GM18508 (cell line): ENCODE measurements around the gene ZNF521.

Source experiments
- ATAC-seq: cut with Tn5 transposase; IDR thresholded peaks from one replicate; pipeline ENCODE4 v1.9.1; 2021; ENCODE audit warnings: moderate number of reproducible peaks; ENCODE audit not compliant: insufficient read depth, unreplicated experiment

ZNF521 gene

GRCh38 chr18:25256439-25256838 lies 95.5 kb downstream of the ZNF521 start:
- ATAC-seq = no peak

GRCh38 chr18:25253779-25254178 lies 98.2 kb downstream of the ZNF521 start:
- ATAC-seq = no peak

DNA sequence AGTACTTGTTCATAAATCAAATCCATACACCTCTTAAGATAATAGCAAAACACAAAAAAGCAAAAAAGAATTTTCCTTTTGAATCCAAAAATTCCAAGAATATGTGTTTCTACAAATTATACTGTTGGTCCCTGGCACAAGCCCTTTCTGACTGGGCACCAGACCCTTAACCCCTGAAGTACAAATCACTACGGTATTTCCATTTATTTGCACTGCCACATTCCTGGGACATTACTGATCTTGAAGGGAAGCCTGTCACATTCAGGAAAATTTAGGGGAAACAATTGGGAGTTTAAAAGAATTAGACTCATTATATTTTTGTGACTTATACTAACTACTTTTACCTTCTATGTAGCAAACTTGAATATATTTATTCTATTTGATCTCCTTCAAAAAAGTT lies 98.8 kb downstream of the ZNF521 start:
- ATAC-seq = no peak

DNA sequence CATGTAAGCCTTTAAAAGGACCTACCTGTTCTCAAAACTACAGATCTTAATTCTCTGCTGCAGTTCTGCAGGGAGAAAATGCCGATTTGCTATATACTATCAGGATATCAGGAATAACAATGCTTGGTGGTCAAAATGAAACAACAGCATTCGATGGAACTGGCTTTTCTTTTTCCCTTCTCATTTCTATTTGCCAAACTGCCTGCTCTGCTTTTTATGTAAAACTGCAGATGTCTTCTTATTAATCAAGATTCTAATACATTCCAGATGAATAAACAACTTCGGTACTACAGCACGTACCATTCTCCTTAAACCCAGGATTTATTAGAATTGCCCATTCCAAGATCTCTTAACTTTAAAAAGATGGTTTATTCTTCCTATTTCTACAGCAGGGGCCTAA lies 100.9 kb downstream of the ZNF521 start:
- no peak for ATAC-seq

DNA sequence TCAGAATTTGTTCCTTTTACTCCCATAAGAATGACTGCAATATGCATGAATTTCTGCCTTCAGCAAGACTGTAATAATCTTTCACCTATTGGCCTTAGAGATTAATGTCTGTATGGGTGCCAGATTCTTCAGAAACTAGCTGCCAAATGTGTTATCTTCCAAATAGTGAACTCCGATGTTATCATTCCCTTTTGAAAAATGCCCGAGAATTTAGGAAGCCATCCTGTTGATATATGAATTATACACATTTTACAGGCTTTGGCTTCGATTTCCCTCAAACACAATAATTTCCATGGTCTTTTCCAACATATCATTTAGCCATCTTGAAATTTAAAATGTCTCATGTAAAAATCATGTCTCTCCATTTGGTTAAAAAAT lies 101.5 kb downstream of the ZNF521 start:
- ATAC-seq = no peak

- no peak for ATAC-seq
Measured at GRCh38 chr18:25248755-25249154, 103.2 kb downstream of the ZNF521 start.

DNA sequence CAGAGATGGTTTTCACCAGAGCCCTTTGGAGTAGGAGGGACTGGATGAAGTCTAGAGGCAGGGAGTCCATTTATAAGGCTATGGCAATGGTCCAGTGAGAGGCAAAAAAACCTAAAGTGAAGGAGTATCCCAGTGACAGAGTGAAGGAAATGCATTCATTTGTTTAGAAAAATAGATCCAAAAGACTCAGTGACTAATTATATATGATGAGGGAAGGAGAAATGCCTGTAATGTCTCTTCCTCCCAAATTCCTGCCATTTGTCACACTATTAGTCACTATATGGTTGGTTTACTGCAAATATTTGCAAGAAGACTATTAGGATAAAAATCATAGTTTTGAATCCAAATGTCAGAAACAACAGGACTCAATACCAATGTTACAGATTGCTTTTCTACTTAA lies 104.2 kb downstream of the ZNF521 start:
- ATAC-seq = no peak

GRCh38 chr18:25244924-25245698 lies 106.9 kb downstream of the ZNF521 start:
- ATAC-seq = no peak

DNA sequence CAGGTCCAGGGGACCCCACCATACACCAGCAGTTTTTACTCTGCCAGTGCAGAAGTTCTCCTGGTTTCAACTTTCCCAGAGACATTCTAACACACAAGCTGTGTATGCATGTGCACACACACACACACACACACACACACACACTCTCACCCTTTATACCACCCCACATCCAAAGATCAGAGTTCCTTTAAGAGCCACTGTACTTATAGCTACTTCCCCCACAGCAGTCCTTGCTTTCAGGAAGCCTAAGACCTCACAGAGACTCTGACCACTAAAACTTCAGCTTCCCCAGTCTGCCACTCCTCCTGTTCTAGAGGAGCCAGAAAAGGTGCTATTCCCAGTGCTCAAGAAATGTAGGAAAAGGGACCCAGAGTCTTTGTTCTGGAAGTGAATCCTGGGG lies 107.8 kb downstream of the ZNF521 start:
- no peak for ATAC-seq

GRCh38 chr18:25243754-25244153 lies 108.2 kb downstream of the ZNF521 start:
- ATAC-seq = no peak

GRCh38 chr18:25243257-25243656 lies 108.7 kb downstream of the ZNF521 start:
- ATAC-seq = no peak

GRCh38 chr18:25240420-25240770 lies 111.6 kb downstream of the ZNF521 start:
- ATAC-seq = no peak

DNA sequence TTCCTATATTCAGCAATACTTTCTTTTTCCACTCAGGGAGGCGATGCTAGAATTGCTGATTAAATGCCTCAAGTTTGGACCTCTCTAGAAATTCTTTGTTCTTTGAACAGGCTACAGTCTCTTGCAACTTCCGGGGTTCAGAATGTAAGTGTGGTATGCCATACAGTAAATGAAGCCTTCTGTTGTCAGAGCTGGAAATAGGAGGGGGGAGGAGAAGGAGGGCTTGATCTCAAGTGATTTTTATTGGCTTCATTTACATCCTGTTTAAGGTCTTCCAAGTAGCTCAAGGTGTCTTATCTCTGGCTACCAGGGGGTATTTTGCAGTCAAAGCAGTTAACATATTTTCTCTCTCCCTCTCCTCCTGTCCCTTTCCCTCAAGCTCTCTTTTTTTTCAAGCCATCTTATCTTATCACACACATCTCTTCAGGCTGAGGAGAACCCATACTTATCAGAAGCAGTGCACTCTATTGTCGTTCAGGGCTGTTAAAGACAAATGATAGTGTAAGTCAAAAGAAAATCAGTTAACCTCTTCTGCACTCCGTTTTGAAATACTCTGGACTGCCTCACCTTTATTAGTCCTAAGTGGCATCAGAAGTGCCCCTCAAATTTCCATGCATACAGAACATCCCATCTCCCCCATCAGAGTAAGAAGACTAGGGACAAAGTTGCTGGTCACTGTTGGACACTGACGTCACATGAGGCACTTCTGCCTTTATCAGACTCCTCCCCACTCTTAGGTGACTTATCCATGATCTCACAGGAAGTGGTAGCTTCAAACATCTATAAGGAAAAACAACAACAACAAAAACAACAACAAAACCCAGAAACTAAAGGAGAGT lies 112.2 kb downstream of the ZNF521 start:
- ATAC-seq = no peak

DNA sequence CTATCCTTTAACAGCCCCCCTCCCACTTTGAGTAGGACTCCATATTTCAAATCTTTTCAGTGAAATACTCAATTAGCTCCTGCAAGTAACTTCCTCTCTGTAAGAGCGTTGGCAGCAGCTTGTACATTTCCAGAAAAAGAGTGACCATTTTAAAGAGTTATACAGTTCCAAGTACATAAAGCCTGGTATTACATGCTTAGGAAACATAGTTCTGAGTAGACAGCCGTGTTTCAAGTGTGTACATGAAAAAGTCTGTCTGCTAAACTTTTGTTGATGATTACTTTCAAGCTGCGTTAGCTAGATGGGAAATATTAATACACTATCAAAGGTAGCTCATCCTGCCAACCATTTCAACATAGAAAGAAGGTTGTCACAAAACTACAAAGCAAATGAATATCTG lies 112.8 kb downstream of the ZNF521 start:
- no peak for ATAC-seq

- ATAC-seq = no peak
Measured at GRCh38 chr18:25237571-25238267, 114.2 kb downstream of the ZNF521 start.

DNA sequence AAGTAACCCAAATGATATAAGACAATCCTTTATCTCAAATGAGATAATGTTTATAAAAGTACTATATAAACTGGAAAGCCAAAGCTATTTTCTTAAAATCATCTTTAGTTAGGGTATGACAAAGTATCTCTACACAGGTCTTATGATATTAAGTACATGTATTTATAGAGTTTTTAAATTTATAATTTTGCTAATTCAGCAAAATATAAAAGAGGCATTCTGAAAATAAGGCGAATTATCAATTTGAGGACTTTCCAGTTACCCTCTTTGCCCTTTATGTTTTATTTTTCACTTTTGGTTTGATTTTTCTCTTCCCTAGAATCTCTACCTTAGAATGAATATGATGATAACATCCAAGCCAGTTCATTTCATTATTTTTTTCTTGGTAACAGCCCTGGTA lies 115.2 kb downstream of the ZNF521 start:
- ATAC-seq = no peak

DNA sequence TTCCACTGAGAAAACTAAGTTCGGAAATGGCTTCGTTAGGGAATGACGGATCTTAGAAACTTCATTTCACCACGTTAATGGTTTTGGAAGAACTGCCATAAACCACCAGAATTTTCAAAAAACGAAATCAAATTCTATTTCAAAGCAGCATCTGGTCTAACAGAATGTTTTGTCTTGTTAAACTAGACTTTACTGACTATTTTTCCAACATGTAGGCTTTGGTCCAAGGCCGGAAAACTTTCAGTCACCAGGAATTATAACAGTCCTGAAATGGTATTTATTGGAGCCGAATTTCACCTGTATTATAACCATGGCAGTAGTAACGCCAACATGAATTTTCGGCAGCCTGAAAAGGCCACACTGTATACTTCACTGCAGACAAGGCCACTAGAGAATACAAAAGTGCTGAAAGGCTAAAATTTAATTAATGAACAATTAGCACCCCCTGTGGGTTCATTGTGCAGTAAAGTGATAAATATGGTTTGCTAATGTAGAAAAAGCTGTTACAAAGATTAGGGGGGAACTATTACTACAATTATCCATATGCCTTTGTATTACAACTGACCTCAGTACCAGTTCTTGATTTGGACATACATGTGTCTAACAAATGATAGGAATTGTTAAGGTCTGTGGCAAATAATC lies 116.4 kb downstream of the ZNF521 start:
- no peak for ATAC-seq

- no peak for ATAC-seq
Measured at GRCh38 chr18:25234740-25235345, 117.1 kb downstream of the ZNF521 start.

DNA sequence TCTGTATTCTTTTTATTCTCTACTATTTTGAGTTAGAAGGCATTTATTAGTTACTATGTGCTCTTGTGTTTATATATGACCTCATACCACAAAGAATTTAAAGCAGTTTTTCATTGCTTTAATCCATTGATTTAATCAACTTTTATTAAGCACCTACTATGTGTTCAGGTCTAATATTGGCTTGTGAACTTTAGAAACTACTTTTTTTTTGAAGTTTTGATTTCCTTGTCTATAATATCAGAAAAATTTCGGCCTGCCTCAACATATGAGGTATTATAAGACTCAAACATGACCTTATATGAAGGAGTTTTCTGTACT lies 117.7 kb downstream of the ZNF521 start:
- no peak for ATAC-seq

- no peak for ATAC-seq
Measured at GRCh38 chr18:25233528-25234321, 118.2 kb downstream of the ZNF521 start.
